ENCODE data around the gene GMCL1. TPM values are rescaled to one million over a fixed set of nuclear protein-coding genes. Genes with fewer than 3 reads are reported as not detected.

GMCL1 gene
- total and polyA plus RNA-seq, 9 donors: 6.9 to 13.8 (median 10.7) TPM

DNA sequence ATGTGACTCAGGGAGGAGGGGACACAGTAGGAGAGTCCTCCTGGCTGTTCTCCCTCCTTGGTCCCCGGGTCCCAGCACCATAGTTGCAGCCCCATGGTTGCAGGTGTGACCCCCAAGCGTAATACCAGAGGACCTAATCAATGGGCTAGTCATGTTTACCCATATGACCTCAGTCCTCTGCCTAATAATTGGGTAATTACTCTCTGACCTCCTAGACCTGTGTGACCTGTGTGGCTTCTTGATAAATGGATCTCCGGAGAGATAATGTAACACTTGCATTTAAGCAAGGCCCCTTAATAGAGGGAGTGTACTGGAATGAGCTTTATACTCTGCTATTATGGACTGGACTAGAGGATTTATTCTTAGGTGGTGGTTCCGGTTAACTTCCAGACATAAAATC lies 32.2 kb upstream of the GMCL1 start:
- H3K4me3 ChIP-seq: no peak overlapping the region
- 84 to 88% (median 87%) methylated on average over 4 of the region's 4 CpGs for WGBS, 3 donors
- no peaks in the 10 kb centered on the region for H3K27me3 ChIP-seq
- H3K4me1 ChIP-seq (ENCODE audit: insufficient read depth): peaks cover 8% of the 10 kb centered on the region
- TF ChIP-seq EP300 (IDR thresholded peaks at IDR 0.05) (no peak), POLR2A (IDR thresholded peaks at IDR 0.05) (no peak), CTCF (IDR thresholded peaks at IDR 0.05) (no peak)
- H3K9me3 ChIP-seq: no peaks in the 10 kb centered on the region
- no peak for DNase-seq
- no peaks in the 10 kb centered on the region for H3K36me3 ChIP-seq
- peak overlapping the region in 1 of 2 donors; percentile 72 for H3K27ac ChIP-seq
- intact Hi-C loops (cut with DNase I): no loop called here

GRCh38 chr2:69797836-69798289 lies 31.6 kb upstream of the GMCL1 start:
- no peak for TF ChIP-seq CTCF (IDR thresholded peaks at IDR 0.05)
- intact Hi-C loops (cut with DNase I): no loop called here
- H3K27ac ChIP-seq: peak overlapping the region in 1 of 2 donors; percentile 72
- WGBS, 3 donors: 17 to 35% (median 33%) methylated on average over 3 of the region's 3 CpGs
- no peaks in the 10 kb centered on the region for H3K9me3 ChIP-seq
- H3K4me3 ChIP-seq: peak overlapping the region; percentile 43
- peaks cover 8% of the 10 kb centered on the region for H3K4me1 ChIP-seq (ENCODE audit: insufficient read depth)
- no peak for DNase-seq
- H3K36me3 ChIP-seq: no peaks in the 10 kb centered on the region
- no peaks in the 10 kb centered on the region for H3K27me3 ChIP-seq

DNA sequence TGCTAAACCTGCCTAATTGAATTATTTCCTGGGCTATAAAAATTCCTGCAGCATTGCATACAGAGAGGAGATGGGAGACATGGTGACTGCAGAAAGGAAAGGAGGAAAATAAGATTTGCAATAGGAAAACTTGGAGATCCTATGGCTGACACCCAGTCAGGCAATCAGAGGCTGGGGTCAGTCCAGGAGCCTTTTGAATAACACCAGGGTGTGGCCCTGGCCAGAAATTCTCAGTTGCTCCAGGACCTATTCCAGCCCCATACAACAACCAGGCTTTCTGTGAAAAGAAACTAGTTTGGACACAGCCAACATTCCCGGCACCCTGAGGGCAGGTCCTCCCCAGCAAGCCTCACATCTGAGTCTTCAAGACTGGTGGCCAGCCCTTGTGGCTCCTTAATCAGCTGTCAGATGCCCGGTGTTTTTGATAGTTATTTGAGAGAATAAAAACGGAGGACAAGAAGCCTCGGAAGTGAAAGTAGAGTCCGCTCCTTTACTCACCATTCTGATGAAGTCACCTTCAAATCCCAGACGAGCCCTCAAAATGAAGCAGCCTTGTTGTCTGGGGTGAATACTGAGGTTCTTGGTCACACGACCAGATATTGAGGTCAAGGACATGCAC lies 31.1 kb upstream of the GMCL1 start:
- WGBS, 3 donors: 4 to 11% (median 7%) methylated on average over 7 of the region's 7 CpGs
- peak in 4 of 5 donors; percentile 29 to 46 (median 33) for DNase-seq

DNA sequence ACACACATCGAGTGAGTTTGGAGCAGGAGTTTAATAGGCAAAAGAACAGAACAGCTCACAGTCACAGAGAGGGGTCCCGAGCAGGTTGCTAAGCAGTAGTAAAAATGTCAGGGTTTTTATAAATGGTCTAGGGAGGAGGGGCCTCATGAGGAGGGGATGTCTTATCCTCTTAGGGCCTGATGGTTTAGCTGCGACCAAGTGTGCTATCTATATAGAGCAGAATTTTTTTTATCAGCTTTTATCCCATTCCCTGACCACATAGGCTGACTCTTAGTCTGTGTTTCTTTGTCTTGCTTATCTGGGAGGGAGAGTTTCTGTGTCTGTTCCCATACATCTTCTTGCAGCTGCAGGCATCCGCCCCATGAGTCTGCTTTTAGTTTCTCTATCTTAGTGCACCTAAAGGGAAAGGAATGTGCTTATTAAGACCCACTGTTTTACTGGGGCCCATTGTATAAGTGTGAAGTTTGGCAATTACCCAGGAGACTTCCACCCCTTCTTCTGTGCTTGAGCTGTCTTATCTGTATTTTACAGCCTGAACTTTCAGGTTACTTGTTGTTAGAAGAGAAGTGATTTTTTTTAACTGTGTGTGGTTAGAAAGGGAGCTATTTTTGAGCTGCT lies 30.4 kb upstream of the GMCL1 start:
- H3K4me1 ChIP-seq (ENCODE audit: insufficient read depth): peaks cover 7% of the 10 kb centered on the region
- H3K27ac ChIP-seq: peak overlapping the region; percentile 1 to 72
- H3K9me3 ChIP-seq: no peaks in the 10 kb centered on the region
- H3K4me3 ChIP-seq: peak overlapping the region; percentile 43
- WGBS, 3 donors: 6 to 9% (median 8%) methylated on average over 4 of the region's 4 CpGs
- no peaks in the 10 kb centered on the region for H3K36me3 ChIP-seq
- H3K27me3 ChIP-seq: no peaks in the 10 kb centered on the region
- intact Hi-C loops (cut with DNase I): no loop called here
- TF ChIP-seq CTCF (IDR thresholded peaks at IDR 0.05) (no peak), POLR2A (IDR thresholded peaks at IDR 0.05) (no peak), EP300 (IDR thresholded peaks at IDR 0.05) (no peak)
- no peak for DNase-seq

More for the DNA sequence above, 31.1 kb upstream of the GMCL1 start:
- peaks cover 8% of the 10 kb centered on the region for H3K4me1 ChIP-seq (ENCODE audit: insufficient read depth)
- peak overlapping the region; percentile 1 to 72 for H3K27ac ChIP-seq
- H3K9me3 ChIP-seq: no peaks in the 10 kb centered on the region
- intact Hi-C loops (cut with DNase I): no loop called here
- peak overlapping the region; percentile 43 for H3K4me3 ChIP-seq
- no peak for TF ChIP-seq EP300 (IDR thresholded peaks at IDR 0.05)
- no peak for TF ChIP-seq CTCF (IDR thresholded peaks at IDR 0.05)
- TF ChIP-seq POLR2A (IDR thresholded peaks at IDR 0.05): no peak
- no peaks in the 10 kb centered on the region for H3K36me3 ChIP-seq
- H3K27me3 ChIP-seq: no peaks in the 10 kb centered on the region
